Gastroesophageal sphincter (tissue), 3 donors: ENCODE results near the gene CLP1.

Source experiments
- EP300 ChIP-seq: sonication (generic); formaldehyde crosslinking; IDR thresholded peaks from one replicate; pipeline ENCODE4 v1.6.1; 2017; ENCODE audit warnings: antibody characterized with exemption, mild to moderate bottlenecking
- POLR2AphosphoS5 ChIP-seq: sonication (generic); formaldehyde crosslinking; IDR thresholded peaks from one replicate; pipeline ENCODE4 v1.6.1; 2017; ENCODE audit warnings: antibody characterized with exemption
- TF ChIP-seq, protein P1 (sequence below), 4 experiments: fragments of 200-600 bp in 2 of 4; fragments of 450-650 bp in 2 of 4; sonication (generic) in 1 of 4; IDR thresholded peaks; one replicate each; pipeline ENCODE4 v1.5.1; 2017 to 2019; ENCODE audit warnings: antibody characterized with exemption in 4 of 4, mild to moderate bottlenecking in 2 of 4, moderate library complexity in 2 of 4

- TF ChIP-seq EP300 (no peak), POLR2AphosphoS5 (no peak)
- TF ChIP-seq, protein P1, sequence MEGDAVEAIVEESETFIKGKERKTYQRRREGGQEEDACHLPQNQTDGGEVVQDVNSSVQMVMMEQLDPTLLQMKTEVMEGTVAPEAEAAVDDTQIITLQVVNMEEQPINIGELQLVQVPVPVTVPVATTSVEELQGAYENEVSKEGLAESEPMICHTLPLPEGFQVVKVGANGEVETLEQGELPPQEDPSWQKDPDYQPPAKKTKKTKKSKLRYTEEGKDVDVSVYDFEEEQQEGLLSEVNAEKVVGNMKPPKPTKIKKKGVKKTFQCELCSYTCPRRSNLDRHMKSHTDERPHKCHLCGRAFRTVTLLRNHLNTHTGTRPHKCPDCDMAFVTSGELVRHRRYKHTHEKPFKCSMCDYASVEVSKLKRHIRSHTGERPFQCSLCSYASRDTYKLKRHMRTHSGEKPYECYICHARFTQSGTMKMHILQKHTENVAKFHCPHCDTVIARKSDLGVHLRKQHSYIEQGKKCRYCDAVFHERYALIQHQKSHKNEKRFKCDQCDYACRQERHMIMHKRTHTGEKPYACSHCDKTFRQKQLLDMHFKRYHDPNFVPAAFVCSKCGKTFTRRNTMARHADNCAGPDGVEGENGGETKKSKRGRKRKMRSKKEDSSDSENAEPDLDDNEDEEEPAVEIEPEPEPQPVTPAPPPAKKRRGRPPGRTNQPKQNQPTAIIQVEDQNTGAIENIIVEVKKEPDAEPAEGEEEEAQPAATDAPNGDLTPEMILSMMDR (IDR thresholded peaks at IDR 0.05) = no peak
Measured at GRCh38 chr11:57619331-57619730, 38.2 kb upstream of the CLP1 start.
